ENCODE data around the gene LYZL1. TPM values are rescaled to one million over a fixed set of nuclear protein-coding genes. Genes with fewer than 3 reads are reported as not detected.
"Not testable (repeated sequence)": the region's sequence is repeated elsewhere in the genome, so short reads cannot be mapped to it uniquely, and the experiment has no call there.

The LYZL1 gene
- total RNA-seq, 1 donor from 2014 or later = not detected

- no peak overlapping the region for H3K27ac ChIP-seq (replicated peaks)
- H3K9me3 ChIP-seq (replicated peaks) = no peaks in the 10 kb centered on the region
- H3K27me3 ChIP-seq (ENCODE audit: low read depth) = no peaks in the 10 kb centered on the region
- no peak for TF ChIP-seq CTCF (IDR thresholded peaks at IDR 0.05; ENCODE audit: borderline replicate concordance)
- no peak overlapping the region for H3K4me3 ChIP-seq
- no peaks in the 10 kb centered on the region for H3K36me3 ChIP-seq
- H3K4me1 ChIP-seq = peaks cover 32% of the 10 kb centered on the region
- intact Hi-C loops (cut with micrococcal nuclease) = no loop called here
- no peak for DNase-seq
Measured at GRCh38 chr10:29317027-29317420, 28.2 kb downstream of the LYZL1 start.

- H3K27me3 ChIP-seq (ENCODE audit: low read depth) = no peaks in the 10 kb centered on the region
- H3K9me3 ChIP-seq (replicated peaks) = no peaks in the 10 kb centered on the region
- no peak overlapping the region for H3K4me3 ChIP-seq
- H3K36me3 ChIP-seq = no peaks in the 10 kb centered on the region
- intact Hi-C loops (cut with micrococcal nuclease) = no loop called here
- TF ChIP-seq CTCF (IDR thresholded peaks at IDR 0.05; ENCODE audit: borderline replicate concordance) = no peak
- DNase-seq = no peak
- H3K27ac ChIP-seq (replicated peaks) = peak overlapping the region; percentile 82
- H3K4me1 ChIP-seq = peaks cover 37% of the 10 kb centered on the region
Measured at GRCh38 chr10:29317423-29318021, 28.7 kb downstream of the LYZL1 start.

GRCh38 chr10:29318141-29319071 is 29.5 kb downstream of the LYZL1 start:
- H3K36me3 ChIP-seq; H3K9me3 ChIP-seq (replicated peaks); H3K27me3 ChIP-seq (ENCODE audit: low read depth); intact Hi-C loops (cut with micrococcal nuclease): not testable (repeated sequence)
- DNase-seq = peak; percentile 65
- peak overlapping the region; percentile 33 for H3K4me3 ChIP-seq
- H3K4me1 ChIP-seq = peaks cover 46% of the 10 kb centered on the region
- peak overlapping the region; percentile 82 for H3K27ac ChIP-seq (replicated peaks)

GRCh38 chr10:29319205-29319781 is 30.4 kb downstream of the LYZL1 start:
- intact Hi-C loops (cut with micrococcal nuclease) = no loop called here
- TF ChIP-seq CTCF (IDR thresholded peaks at IDR 0.05; ENCODE audit: borderline replicate concordance) = no peak
- Histone ChIP-seq H3K4me1 (peaks cover 53% of the 10 kb centered on the region), H3K9me3 (replicated peaks) (no peaks in the 10 kb centered on the region), H3K36me3 (no peaks in the 10 kb centered on the region), H3K27ac (replicated peaks) (peak overlapping the region; percentile 82), H3K4me3 (peak overlapping the region; percentile 33), H3K27me3 (ENCODE audit: low read depth) (no peaks in the 10 kb centered on the region)
- DNase-seq = no peak

- intact Hi-C loops (cut with micrococcal nuclease); H3K36me3 ChIP-seq; H3K4me3 ChIP-seq; DNase-seq; H3K9me3 ChIP-seq (replicated peaks); H3K27me3 ChIP-seq (ENCODE audit: low read depth); H3K27ac ChIP-seq (replicated peaks): not testable (repeated sequence)
- H3K4me1 ChIP-seq = peaks cover 58% of the 10 kb centered on the region
Measured at GRCh38 chr10:29320680-29321121, 31.8 kb downstream of the LYZL1 start.

- Histone ChIP-seq H3K27ac (replicated peaks) (no peak overlapping the region), H3K9me3 (replicated peaks) (no peaks in the 10 kb centered on the region), H3K4me3 (no peak overlapping the region), H3K27me3 (ENCODE audit: low read depth) (no peaks in the 10 kb centered on the region), H3K36me3 (no peaks in the 10 kb centered on the region), H3K4me1 (peaks cover 58% of the 10 kb centered on the region)
- TF ChIP-seq CTCF (IDR thresholded peaks at IDR 0.05; ENCODE audit: borderline replicate concordance) = no peak
- intact Hi-C loops (cut with micrococcal nuclease) = no loop called here
- DNase-seq = no peak
Measured at GRCh38 chr10:29321656-29322055, 32.8 kb downstream of the LYZL1 start.

All from left ventricle myocardium inferior (tissue), 1 donor.